ENCODE data around the gene CERCAM.

- TF ChIP-seq CTCF (IDR thresholded peaks at IDR 0.05; ENCODE audit: poor library complexity) (no peak), EZH2 (IDR thresholded peaks at IDR 0.05; ENCODE audit: borderline replicate concordance) (no peak), EZH2phosphoT487 (IDR thresholded peaks at IDR 0.05; ENCODE audit: low read depth, severe bottlenecking, unreplicated experiment) (no peak)
Measured at GRCh38 chr9:128419061-128419925, 1.4 kb upstream of the CERCAM start.
